HG02759 (cell line): ENCODE measurements around the gene SELENOF.
A peak's percentile ranks its signal among the peaks of the same experiment; 100 is the strongest.

Experiments
- ATAC-seq: cut with Tn5 transposase; IDR thresholded peaks from one replicate; pipeline ENCODE4 v1.9.1; 2021; ENCODE audit warnings: mild to moderate bottlenecking, moderate library complexity; ENCODE audit not compliant: unreplicated experiment

The SELENOF gene

GRCh38 chr1:86913896-86914600, at the start of gene SELENOF:
SELENOF (minus strand) TSS chr1:86914126; CDS start chr1:86914111, 15 bp downstream.
- ATAC-seq = peak; percentile 87

DNA sequence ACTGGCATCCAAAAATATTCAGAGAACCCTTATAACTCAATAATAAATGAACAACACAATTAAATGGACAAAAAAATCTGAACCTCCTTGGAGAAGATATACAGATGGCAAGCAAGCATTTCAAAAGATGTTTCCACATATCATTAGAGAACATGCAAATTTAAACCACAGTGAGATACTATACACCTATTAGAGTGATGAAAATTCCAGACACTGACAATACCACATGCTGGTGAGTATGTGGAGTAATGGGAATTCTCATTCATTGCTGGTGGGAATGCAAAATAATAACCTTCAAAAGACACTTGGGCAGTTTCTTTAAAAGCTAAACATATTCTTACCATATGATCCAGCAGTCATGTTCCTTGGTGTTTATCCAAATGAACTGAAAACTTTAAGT, 46.6 kb upstream of the SELENOF start:
- no peak for ATAC-seq

DNA sequence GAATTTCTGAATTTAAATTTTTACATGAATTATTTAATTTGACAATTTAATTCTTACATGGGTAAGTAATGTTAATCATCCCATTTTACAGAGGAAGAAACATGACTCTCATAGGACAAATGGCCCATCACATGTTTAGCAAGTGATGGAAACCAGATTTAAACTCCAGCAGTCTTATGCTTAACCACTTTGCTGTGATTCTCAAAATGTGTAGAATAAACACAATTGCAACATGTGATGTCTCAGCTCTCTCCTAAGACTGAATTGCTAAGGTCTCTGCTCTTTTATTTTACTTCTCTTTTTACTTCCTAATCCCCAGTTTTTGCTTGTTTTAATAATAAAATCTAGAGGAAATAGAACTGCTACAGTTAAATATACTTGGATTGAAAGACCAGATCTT, 43.3 kb upstream of the SELENOF start:
- ATAC-seq = no peak

DNA sequence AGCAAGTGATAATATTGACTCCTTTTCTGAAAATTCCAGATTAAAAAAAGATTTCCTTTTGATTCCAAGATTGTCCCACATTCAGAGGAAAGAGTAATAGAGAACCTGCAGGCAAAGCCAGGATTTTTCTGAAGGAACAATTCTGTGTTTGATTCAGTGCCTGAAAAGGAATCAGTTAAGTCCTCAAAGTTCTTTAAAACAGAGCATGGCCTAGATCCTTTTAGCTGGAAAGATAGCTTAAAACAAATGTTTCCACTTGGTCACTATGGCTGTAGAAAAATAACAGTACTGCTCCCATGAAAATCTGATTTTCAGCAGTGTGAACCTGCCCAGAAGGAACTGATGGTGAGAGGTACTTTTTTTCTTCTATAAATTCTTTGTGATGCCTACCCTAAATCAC, 42.3 kb upstream of the SELENOF start:
- ATAC-seq = no peak

DNA sequence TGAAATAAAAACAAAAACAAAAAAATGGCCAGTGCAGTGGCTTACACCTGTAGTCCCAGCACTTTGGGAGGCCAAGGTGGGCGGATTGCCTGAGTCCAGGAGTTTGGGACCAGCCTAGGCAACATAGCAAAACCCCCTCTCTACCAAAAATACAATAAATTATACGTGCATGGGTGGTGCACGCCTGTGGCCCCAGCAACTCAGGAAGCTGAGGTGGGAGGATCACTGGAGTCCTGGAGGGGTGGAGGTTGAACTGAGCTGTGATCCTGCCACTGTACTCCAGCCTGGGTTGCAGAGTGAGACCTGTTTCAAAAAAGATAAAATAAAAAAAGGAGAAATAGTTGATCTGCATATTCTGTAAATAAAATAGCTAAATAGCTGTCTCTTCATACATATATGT, 41.8 kb upstream of the SELENOF start:
- no peak for ATAC-seq

DNA sequence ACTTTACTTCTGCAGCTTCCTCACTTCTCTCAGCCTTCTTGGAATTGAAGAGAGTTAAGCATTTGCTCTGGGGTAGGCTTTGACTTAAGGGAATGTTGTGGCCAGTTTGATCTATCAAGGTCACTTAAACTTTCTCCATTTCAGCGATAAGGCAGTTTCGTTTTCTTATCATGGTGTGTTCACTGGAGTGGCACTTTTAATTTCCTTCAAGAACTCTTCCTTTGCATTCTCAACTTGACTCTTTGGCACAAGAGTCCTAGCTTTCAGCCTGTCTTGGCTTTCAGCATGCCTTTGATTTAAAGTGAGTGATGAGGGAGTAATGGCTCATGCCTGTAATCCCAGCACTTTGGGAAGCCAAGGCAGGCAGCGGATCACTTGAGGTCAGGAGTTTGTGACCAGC, 39.2 kb upstream of the SELENOF start:
- ATAC-seq = no peak

DNA sequence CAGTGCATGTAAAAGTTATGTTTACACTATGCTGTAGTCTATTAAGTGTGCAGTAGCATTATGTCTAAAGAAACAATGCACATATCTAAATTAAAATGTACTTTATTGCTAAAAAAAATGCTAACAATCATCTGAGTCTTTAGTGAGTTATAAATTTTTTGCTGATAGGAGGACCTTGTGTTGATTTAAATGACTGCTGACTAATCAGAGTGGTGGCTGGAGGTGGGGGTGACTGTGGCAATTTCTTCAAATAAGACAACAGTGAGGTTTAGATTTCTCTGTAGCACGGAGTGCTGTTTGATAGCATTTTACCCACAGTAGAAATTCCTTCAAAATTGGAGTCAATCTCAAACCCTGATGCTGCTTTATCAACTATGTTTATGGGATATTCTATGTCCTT, 37.5 kb upstream of the SELENOF start:
- ATAC-seq = no peak

GRCh38 chr1:86950712-86951419, 36.9 kb upstream of the SELENOF start:
- no peak for ATAC-seq

- no peak for ATAC-seq
Measured at GRCh38 chr1:86948212-86948611, 34.3 kb upstream of the SELENOF start.

DNA sequence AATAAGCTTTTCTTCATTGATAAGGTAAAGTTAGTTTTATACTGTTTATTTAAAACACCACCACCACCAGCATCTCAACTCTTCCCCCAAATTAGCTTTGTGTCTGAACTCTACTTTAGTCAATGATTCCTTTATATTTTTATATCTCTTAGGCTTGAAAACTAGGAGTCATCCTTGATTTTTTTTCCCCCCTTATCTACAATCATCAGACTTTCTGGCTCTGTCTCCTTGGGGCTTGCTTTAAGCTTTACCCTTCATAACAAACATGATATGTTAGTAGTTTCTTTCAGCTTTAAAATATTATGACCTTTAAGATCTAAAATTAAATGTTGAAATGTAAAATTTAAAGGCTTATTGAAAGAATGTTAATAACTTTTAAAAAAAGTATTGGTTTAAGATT, 28.8 kb upstream of the SELENOF start:
- ATAC-seq = no peak

DNA sequence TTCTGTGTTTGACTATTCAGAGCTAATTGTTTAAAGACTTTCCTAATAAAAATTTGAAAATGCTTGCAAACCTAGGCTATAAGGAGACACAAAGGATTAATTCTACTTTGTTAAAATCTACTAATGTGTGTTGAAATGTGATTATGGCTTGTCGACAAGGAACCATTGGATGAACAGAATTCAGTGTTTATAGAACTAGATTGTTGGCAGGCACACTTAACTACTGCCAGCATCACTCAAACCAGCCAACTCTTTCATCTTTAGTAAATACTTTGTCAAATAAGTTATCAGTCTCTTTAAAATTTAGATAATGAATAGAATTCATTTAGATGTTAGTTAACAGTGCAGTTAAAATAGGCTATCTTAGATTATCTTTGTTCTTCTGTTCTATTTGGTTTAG, 28.1 kb upstream of the SELENOF start:
- no peak for ATAC-seq

DNA sequence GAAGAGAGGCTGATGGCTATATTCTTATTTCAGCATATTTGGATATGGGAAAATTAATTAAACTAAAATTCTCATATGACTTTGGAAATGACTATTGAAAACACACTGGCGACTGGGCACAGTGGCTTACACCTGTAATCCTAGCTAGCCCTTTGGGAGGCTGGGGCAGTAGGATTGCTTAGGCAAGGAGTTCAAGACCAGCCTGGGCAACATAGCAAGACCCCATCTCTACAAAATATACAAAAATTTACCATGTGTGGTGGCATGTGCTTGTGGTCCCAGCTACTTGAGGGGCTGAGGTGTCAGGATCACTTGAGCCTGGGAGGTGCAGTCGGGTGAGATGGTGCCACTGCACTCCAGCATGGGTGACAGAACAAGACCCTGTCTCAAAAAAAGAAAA, 26.7 kb upstream of the SELENOF start:
- ATAC-seq = no peak

DNA sequence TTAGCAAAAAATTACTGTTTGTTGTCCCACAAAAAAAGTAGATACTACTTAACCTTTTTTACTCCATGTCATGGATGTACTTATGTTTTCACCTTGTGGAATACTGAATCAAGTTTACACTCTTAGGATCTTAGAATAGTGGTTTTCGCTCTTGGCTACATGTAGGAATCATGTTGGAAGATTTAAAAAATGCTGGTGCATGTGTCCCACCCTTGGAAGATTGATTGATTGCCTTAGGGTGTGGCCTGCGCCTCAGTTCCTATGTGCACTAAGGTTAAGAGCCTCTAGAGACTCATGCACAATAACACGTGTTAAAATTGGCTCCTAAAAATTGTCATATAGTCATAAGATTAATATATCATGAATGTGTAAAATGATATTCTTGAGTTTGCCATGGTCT, 25.5 kb upstream of the SELENOF start:
- no peak for ATAC-seq

DNA sequence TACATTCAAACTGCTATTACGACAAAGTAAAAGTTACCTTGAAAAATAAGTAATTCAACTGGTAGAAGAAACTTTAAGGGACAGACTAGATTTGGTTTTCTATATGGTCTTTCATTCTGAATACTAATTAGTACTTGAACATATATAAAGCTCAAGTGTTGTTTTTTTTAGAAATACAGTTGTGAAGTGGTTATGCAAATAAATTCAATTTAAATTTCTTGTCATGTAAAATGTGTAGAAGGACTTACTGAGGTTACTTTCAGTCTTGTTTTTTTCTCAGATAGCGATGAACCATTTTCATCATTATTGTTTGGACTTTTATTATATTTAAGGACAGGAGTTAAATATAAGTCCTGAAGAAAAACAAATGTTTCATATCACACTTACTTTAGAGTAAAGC, 24.9 kb upstream of the SELENOF start:
- ATAC-seq = no peak

DNA sequence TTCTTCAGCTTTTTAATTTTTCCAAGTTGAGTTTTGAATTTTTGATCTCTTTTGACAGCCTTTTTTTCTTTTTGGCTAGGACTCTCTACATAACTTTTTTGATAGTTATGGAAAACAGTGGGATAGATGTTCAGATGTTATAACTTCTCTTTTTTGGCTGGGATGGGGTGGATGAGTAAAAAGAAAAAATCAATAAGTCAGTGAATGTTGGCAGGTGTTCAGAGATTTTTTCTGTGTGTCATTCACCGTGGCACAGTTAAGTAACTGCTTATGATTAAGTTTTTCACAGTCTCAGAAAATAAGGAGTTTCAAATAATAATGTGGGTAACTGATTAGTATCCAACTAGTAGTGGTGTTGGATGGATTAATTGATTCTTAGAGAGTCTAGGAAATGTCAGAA, 24.5 kb upstream of the SELENOF start:
- ATAC-seq = no peak

DNA sequence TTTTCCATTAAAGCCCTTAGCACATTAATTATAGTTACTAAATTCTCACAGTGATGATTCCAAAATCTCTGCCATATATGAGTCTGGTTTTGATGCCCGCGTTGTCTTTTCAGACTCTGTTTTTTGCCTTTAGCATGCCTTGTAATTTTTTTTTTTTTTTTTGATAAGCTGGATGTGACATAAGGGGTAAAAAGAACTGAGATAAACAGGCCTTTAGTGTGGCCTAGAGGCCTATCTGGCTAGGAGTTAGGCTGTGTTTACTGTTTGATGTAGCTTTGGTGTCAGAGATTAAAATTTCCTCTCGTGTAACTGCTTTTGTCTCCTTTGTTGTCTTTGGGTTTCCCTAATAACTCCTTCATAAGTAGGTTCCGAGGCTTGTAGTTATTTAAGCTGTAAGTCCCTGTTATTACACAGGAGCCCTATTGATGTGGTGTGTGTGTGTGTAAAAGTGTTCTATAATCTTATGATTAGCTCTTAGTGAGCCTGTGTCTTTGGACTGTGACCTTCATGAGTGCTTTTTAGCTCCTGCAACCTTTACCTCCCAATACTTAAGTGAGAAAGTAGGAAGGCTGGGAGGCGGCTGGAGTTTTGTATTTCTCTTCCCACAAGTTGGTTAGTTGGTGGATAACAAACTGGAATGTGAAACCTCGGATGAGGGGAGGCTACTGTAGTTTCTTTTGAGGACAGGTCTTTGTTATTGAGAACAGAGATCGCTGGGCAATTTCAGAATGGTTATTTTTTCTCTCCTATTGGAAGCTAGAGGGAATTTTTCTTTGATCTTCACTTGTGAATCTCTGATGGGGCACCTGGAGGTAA, 19.8 kb upstream of the SELENOF start:
- ATAC-seq = no peak

- ATAC-seq = no peak
Measured at GRCh38 chr1:86933051-86933450, 19.1 kb upstream of the SELENOF start.

DNA sequence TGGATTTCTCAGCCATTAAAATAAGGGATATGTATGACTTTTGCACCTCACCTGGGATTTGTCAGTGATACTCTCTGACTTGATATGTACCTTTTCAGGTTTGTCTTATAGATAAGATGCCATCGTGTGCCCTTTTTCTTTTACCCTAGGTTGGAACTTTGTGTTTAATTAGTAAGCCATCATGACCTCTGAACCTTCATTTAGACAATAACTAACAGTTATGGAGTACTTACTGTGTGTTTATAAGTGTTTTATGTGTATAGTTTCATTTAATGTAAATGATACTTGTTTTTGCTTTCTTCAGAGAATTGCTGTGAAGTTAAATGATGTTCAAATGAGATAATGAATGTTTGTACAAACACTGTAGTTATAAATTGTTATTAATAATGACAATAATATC, 14.9 kb upstream of the SELENOF start:
- no peak for ATAC-seq

- no peak for ATAC-seq
Measured at GRCh38 chr1:86926883-86927282, 13.0 kb upstream of the SELENOF start.

GRCh38 chr1:86925742-86926141, 11.8 kb upstream of the SELENOF start:
- ATAC-seq = no peak

DNA sequence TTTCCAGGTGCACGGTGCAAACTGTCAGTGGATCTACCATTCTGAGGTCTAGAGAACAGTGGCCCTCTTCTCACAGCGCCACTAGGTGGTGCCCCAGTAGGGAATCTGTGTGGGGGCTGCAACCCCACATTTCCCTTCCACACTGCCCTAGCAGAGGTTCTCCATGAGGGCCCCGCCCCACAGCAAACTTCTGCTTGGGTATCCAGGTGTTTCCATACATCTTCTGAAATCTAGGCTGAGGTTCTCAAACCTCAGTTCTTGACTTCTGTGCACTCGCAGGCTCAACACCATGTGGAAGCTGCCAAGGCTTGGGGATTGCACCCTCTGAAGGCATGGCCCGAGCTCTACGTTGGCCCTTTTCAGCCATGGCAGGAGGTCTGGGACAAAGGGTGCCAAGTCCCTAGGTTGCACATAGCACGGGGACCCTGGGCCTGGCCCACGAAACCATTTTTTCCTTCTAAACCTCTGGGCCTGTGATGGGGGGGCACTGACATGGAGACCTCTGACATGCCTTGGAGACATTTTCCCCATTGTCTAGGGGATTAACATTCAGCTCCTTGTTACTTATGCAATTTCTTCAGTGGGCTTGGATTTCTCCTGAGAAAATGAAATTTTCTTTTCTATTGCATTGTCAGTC, 10.5 kb upstream of the SELENOF start:
- no peak for ATAC-seq
